Keratinocyte (primary cell): Measurements from ENCODE around the gene AK2.
"Not testable (repeated sequence)": the region's sequence is repeated elsewhere in the genome, so short reads cannot be mapped to it uniquely, and the experiment has no call there.

Experiments
- CTCF ChIP-seq, 3 experiments: IDR thresholded peaks in 1 of 3; conservative IDR thresholded peaks in 1 of 3; optimal IDR thresholded peaks in 1 of 3; 2 replicates in 2 of 3; 3 replicates in 1 of 3; pipeline versions ENCODE3 to v1.5.1; 2011; ENCODE audit warnings: low read length in 3 of 3, mild to moderate bottlenecking in 3 of 3, moderate library complexity in 2 of 3, control low read depth in 1 of 3, inconsistent platforms in 1 of 3; ENCODE audit not compliant: insufficient read depth in 2 of 3; ENCODE audit errors: extremely low read depth in 1 of 3
- EZH2 ChIP-seq: IDR thresholded peaks from one replicate; pipeline ENCODE4 v1.6.1; 2012; ENCODE audit warnings: inconsistent platforms, mild to moderate bottlenecking, low read length, moderate library complexity

- not testable (repeated sequence) for TF ChIP-seq CTCF (optimal IDR thresholded peaks at IDR 0.05 in 1 of 3, IDR thresholded peaks at IDR 0.05 in 1 of 3, conservative IDR thresholded peaks at IDR 0.05 in 1 of 3; ENCODE audit: extremely low read depth in 1 of 3, insufficient read depth in 2 of 3, low read length in 3 of 3); EZH2
Measured at GRCh38 chr1:32973458-32973857, 63.2 kb downstream of the AK2 start.
